Activated CD8-positive, alpha-beta memory T cell treated with anti-CD3 and anti-CD28 coated beads, Interleukin-2, amount 50 U/mL, for 4 hours (primary cell): ENCODE data around the gene OTULINL.
A peak's percentile ranks its signal among the peaks of the same experiment; 100 is the strongest.
"Not testable (repeated sequence)": the region's sequence is repeated elsewhere in the genome, so short reads cannot be mapped to it uniquely, and the experiment has no call there.

ENCODE experiments used
- DNase-seq: peaks from one replicate; pipeline ENCODE4 v3.0.0-alpha.2; 2020

Gene OTULINL

DNA sequence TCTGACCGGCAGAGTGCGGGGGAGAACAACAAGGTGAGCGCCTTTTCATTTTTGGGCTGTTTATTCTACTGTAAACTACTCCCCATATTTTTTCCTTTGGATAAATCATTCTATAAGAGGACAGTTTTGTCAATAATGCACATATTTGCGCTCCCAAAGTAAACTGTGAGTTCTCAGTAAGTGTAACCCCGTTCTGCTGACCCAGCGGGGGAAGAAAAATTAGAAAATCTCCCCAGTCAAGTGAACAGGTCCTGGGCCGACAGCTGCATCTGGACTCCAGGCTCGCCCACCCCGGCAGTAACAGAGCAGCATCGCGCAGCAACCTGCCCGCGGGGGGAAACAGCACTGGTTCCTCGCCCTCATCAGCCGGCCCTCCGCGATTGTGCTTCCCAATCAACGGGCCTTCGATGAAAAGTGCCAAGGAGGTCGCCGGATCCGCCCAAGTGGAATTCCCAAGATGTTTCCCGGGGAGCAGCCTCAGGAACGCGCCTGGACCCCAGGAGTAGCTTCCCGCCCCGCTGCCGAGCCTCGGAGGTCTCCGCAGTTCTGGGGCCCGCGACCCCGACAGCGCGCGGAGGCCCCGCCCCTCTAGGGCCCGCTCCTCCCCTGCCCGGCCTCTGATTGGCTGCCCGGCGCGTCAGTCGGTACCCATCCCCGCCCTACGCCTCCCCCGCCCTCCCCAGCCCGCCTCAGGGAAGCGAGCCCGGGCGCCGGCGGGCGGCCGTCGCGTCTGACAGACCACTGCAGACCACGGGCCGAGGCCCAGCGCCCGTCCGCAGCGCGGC lies at the start of gene OTULINL:
OTULINL (plus strand) TSS at position 687 of the 785 bp plus-strand sequence. CDS start 103 bp downstream, outside the sequence.
- peak; percentile 90 for DNase-seq

DNA sequence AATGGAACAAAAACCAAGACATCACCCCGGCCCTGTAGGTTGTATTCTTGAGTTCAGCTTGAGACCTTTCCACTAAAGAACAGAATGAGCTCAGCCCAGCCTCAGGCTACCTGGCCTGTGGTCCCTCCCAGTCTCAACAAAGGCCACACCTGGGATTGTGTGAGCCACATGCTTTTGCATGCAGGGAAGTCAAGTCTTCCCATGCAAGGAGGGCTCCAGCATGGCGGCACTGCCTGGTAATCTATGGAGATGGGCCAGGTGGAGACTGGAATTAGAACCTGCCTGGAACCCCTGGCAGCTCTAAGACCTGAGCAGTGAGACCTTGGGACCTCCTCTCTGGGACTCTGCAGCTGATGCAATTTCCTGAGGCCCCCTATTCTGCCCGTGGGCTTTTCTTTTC lies 49.4 kb upstream of the OTULINL start:
- no peak for DNase-seq

DNA sequence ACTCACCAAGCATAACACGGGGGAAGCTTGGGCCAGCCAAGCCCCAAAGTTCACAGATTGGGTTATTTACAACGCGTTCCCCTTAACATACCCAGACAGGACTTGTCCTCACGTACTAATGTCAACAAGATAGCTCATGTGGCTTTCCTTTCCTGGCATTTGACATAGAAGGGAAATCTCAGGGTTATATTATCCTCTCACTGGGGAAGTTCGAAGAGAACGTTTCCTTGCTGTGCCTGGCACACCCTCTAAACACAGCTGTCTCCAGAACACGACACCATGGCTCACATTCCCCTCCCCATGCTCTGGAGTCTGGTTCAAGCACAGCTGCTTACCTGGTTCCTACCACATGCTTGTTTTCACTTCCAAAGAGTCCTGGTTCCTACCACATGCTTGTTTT lies 46.8 kb upstream of the OTULINL start:
- DNase-seq = no peak

DNA sequence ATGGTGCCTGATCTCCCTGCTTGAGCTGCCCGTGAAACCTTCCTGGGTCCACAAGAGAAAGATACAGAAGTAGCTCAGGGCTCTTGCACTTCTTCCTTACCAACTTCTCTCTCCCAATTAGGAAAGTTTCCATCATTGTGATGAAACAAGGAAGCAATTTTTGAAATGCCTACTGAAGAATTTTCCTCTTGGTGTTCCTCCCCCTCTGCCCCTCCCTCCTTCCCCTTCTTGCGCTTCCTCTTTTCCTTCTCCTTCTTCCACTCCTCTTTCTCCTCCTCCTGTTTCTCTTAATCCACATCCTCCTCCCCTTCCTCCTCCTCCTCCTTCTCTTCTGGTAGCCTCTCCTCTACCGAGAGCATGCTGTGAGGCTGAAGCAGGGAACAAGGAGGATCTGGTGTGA lies 36.3 kb upstream of the OTULINL start:
- DNase-seq = no peak

DNA sequence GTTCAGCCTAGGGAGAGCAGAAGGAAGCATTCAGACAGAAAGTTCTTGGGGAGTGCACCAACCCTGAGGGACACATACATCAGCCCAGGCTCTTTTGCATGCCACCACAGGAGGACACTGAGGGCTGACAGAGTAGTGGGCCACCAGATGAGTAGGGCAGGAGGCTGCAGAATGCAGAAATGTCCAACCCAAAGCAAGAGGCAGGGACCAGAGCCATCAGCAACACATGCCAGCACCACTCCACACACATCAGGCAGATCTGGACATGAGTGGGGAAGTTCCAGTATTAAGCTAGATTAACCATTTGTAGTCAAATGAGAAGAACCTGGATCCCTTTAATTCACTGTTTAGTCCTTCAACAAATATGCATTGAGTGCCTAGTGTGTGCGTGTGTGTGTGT lies 35.7 kb upstream of the OTULINL start:
- no peak for DNase-seq

DNA sequence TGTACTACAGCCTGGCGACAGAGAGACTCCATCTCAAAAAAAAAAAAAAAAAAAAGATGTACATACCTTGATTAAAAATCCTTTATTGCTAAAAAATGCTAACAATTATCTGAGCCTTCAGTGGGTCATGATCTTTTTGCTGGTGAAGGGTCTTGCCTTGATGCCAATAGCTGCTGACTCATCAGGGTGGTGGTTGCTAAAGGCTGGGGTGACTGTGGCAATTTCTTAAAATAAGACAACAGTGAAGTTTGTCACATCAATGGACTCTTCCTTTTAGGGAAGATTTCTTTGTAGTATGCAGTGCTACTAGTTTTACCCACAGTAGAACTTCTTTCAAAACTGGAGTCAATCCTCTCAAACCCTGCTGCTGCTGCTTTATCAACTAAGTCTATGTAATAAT lies 33.9 kb upstream of the OTULINL start:
- no peak for DNase-seq

DNA sequence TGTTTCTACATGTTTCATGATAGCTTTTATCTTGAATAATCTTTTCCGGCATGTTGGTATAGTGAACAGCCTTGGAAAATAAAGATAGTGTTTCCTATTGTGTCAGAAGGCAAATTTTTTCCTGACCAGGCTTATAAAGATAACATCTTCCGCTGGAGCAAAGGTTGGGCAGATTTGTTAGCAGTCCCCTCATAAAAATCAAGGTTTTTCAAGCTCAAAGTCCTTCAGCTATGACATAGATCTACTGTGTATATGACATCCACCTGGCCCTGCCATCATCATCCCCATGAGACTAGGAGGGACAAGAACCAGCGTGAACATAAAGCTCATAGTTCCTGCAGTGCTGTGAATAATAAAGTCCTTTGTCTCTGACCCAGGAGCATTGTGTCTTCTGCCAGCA lies 30.4 kb upstream of the OTULINL start:
- no peak for DNase-seq

DNA sequence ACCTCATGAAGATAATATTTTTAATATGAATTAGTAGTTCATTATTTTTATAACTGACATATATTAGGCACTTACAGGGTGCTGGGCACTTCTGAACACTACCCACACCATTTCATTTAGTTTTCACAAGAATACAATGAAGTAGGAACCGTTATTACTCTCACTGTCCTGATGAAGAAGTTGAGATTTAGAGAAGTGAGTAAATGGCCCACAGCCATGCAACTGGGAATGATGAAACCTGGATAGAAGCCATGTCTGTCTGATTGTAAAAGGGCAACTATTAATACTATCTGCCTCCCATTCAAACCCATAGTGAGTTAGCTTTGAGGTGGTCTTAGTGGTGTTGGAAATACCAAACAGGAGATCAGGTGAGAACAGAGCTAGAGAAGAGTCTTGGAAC lies 29.6 kb upstream of the OTULINL start:
- no peak for DNase-seq

DNA sequence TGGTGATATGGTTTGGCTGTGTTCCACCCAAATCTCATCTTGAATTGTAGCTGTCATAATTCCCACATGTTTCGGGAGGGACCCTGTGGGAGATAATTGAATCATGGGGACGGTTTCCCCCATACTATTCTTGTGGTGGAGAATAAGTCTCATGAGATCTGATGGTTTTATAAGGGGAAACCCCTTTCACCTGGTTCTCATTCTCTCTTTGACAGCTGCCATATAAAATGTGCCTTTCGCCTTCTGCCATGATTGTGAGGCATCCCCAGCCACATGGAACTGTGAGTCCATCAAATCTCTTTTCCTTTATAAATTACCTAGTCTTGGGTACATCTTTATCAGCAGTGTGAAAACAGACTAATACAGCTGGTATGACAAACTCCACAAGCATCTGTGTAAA lies 27.3 kb upstream of the OTULINL start:
- not testable (repeated sequence) for DNase-seq

DNA sequence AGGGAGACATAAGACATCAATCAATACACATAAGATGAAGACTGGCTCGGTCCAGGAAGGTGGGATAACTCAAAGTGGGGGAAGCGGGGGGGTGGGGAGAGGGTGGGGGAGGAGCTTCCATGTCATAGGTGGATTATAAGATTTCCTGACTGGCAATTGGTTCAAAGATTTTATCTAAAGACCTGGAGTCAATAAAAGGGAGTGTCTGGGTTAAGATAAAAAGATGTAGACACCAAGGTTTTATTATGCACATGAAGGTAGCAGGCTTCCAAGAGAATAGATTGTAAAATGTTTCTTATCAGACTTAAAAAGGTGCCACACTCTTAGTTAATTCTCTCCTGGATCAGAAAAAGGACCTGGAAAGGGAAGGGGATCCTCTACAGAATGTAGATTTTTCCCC lies 25.6 kb upstream of the OTULINL start:
- DNase-seq = no peak

DNA sequence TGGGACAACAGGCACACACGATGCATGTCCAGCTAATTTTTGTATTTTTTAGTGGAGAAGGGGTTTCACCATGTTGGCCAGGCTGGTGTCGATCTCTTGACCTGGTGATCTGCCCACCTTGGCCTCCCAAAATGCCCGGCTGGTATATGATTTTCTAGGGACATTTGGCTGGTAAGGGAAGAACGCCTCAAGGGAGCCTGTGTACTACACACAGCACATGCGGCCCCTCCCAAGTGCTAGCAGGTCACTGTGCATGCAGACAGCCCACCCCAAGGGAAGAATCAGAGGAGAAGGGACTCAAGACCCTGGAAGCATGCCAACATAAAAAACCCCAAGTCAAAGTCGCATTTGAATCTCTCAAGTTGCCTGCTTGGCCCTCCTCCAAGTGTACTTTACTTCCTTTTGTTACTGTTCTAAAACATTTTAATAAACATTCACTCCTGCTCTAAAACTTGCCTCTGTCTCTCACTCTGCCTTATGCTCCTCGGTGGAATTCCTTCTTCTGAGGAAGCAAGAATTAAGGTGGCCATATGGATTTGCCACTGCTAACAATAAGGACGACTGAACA lies 24.3 kb upstream of the OTULINL start:
- DNase-seq = no peak

DNA sequence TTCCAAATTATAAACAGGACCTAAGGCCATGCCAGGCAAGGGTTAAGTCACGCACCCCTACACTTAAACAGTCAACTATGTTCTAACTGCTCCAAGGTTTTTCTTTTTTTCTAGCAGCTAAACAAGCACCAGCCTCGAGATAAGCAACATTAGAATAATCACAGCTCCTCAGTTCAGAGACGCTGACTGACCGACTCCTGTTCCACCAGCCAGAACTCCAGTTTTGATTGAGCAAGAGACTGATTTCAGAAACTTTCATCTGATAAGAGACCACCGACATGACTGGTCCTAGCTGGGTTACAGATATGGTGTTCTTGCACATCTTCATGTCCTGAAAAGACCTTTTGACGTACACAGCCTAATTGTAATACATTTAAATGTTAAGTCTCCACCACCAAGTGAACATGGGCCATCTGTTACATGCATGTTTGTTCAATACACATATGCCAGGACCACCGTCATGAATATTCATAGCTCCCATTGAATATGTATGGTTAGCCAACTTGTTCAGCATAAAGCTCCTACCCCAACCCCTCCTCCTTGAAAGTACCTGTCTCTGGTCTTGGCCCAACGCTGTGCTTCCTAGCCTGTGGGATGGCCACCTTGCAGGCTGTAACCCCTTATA lies 23.7 kb upstream of the OTULINL start:
- no peak for DNase-seq

DNA sequence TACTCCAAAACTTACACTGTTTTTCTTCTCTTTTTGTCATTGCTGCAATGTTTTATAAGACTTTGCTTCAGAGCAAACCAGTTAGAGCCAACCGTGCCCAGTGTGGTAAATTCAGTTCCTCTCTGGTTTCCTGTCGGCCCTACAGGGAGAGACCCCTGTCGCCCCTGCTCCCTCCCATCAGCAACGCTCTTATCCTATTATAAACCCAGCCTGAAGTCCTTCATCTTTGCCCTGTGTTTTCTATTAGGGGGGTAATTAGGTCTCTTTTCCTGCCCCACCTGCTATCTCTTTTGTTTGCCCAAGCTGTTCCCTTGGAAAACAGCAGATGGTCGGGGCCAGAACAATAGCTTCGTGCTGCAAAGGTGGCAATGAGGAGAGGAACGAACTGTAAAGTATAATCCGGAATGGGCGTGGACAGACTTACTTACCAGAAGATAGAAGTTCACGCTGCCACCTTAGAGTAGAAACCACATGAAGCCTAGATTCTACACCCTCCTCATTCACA lies 21.4 kb upstream of the OTULINL start:
- DNase-seq = no peak

DNA sequence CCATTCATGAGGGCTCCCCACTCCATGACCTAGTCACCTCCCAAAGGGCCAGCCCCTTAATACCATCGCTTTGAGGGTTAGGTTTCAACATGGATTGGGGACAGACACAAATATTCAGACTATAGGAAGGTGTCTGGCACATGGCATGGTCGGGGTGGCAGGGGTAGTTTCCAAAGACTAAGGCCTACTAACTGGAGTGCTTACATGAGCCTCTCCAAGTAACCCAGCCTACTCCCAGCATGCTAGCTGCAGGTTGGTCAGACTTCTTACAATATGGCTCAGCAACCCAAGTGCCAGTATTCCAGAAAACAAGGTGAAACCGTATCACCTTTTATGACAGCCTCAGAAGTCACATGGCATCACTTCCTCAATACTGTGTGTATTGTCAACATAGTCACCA lies 19.9 kb upstream of the OTULINL start:
- no peak for DNase-seq

DNA sequence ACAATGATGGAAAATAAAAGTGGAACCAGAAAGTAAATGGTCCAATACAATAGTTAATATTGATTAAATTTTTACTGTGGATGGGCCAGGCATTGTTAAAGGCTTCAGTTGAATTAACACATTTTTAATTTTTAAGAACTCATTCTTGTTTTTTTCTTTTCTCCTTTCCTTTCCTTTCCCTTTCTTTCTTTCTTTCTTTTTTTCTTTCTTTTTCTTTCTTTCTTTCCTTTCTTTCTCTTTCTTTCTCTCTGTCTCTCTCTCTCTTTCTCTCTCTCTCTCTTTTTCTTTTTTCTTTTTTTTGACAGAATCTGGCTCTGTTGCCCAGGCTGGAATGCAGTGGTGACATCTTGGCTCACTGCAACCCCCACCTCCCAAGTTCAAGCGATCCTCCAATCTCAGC lies 13.3 kb upstream of the OTULINL start:
- DNase-seq = no peak

DNA sequence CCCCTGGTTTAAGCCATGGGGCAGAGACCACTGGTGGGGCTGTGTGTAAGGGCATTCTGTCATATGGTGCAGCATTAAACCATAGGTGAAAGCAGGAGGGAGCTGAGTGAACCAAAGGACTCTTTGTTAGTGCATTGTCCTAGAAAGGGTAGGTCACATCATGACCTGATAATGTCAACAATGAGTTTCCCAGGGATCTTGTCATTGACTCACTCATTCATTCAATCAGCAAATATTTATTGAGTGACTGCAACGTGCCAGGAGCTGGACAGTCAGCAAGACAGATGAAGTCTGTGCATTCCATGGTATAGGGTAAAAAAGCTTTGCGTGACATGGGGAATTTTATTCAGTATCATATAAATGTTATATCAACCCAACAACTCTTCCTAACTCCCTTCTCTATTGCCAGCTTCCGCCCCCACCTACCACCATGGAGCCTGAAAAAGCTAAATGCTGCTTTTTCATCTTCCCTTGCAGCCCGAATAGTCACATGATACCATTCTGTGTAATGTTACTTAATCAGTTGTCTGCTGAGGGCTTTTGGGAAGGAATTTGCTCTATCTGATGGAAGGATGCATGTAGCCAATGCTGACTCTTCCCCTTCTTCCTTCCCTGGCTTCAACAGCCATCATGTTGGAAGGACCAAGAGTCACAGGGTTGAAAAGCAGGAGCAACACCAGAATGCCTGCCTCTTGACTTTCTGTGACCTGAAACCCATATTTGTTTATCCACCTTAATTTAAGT lies 11.5 kb upstream of the OTULINL start:
- DNase-seq = no peak

DNA sequence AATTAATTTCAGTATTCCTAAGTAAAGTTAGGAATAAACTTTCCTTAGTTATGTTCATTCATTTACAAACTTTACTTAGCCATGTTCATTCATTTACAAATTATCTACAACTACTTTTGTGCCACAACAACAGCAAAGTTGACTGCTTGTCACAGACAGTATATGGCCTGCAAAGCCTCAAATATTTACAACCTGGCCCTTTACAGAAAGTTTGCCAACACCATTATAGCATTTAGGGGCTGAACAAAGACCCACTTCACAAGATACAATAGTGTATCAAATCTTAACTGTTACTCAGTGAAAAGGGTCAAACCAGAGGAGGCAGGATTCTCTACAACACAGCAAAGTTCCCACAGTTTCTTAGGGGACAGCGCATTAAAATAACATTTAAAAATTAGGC lies 9.7 kb upstream of the OTULINL start:
- no peak for DNase-seq

DNA sequence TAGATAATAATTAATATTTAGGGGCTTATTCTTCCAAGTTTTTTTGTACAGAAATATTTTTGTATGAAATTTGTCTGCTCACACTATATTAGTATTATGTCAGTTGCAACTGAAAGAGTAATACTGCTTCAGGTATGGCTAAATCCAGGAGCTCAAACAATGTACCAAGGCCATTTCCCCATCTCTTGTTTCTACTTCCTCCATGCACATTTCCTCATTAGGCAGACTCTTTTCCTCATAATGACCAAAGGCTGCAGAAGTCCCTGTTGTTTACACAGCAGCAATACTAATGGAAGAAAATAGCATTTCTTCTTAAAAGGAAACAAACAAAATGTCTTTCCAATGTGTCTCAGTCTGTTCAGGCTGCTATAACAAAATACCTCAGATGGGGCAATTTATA lies 9.2 kb upstream of the OTULINL start:
- DNase-seq = no peak

DNA sequence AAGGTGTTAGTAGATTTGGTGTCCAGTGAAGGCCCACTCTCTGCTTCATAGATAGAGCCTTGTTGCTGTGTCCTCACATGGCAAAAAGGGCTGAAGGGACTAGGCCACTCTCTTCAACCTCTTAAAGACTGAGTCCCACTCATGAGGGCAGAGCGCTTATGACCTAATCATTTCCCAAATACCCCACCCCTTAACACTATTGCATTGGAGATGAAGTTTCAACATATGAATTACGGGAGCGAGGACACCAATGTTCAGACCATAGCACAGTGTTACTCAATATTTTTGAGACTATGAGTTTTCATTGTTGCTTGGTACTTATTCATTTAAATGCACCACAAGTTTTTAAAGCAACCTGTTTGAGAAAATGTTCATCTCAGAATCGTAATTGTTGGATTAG lies 8.8 kb upstream of the OTULINL start:
- no peak for DNase-seq

DNA sequence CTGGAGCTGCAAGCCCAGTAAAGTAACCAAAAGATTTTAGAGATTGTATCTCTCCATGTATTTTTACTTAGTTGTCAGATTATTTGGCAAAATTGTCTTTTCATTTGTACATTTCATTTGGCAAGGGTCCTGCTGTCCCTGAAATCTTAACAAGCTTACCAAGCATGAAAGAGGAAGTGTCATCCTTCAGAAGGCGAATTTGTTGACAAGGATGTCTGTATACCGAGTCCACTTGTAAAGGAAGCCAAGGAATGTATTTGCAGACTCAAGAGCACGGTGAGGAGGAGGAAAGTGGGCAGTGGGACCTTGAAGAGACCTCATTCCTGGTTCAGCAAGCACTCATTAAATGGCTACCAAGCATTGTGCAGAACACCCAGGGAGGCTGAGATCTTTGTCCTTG lies 7.5 kb upstream of the OTULINL start:
- DNase-seq = no peak

DNA sequence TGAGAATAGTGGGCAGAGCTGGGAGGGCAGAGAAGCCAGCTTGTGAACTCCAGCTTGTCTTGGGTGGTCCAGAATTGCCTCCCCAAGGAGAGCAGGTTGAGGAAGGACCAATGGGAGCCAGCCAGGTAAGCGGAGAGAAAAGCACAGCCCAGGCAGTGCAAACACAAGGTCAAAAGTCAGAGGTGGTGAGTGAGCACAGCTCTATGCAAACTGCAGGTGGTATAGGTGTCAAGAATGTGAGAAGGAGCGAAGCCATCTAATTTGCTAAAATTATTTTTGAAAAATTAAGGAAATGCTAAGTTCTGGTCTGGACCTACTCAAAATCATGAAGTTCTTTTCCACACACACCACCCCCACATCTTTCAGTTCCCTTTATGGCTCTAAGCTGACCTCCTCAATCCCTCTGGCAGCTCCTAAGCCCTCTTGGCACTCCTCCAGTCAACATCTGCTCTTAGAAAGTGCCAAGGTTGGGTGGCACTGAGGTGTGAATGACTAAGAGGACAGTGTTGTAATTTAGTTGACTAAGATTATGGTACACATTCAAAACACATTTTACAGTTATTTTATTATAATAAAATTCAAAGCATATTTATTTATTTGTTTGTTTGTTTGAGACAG lies 6.6 kb upstream of the OTULINL start:
- no peak for DNase-seq

DNA sequence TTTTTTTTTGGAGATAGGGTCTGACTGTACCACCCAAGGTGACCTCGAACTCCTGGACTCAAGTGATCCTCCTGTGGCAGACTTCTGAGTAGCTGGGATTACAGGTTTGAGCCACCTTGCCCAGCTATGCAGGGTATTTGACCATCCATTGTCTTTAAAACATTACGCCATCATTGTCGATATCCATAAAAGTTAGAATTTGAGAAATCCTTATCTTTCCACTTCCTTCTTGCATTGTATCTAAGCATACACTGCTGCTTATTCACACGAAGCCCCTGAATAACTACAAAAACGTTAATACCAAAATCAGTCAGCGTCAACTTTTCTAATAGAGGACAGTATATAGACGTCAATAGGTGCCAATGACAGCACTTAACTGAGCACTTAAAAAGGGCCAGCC lies 5.4 kb upstream of the OTULINL start:
- no peak for DNase-seq

DNA sequence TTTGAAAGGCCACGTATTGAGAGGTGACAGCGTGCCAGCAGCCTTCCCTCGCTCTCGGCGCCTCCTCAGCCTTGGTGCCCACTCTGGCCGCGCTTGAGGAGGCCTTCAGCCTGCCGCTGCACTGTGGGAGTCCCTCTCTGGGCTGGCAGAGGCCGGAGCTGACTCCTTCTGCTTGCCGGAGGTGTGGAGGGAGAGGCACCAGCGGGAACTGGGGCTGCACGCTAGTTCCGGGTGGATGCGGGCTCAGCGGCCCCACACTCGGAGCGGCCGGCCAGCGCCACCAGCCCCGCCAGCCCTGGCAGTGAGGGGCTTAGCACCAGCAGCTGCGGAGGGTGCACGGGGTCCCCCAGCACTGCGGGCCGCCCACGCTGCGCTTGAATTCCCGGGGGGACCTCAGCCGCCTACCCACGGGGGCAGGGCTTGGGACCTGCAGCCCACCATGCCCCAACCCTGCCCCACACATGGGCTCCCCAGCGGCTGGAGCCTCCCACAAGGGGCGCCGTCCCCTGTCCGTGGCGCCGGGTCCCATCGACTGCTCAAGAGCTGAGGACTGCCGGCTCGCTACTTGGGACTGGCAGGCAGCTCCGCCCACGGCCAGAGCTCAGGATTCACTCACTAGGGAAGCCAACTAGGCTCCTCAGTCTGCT lies 4.4 kb upstream of the OTULINL start:
- no peak for DNase-seq
